GM19043 (cell line): ENCODE data around the gene UQCRQ.

ENCODE experiments used
- ATAC-seq: cut with Tn5 transposase; IDR thresholded peaks from one replicate; pipeline ENCODE4 v1.9.1; 2021; ENCODE audit warnings: low read depth; ENCODE audit not compliant: unreplicated experiment

UQCRQ gene

GRCh38 chr5:132898094-132898493 is 31.7 kb downstream of the UQCRQ start:
- ATAC-seq, result no peak

GRCh38 chr5:132901036-132901435 is 34.6 kb downstream of the UQCRQ start:
- no peak for ATAC-seq

- no peak for ATAC-seq
These were observed 35.3 kb downstream of the UQCRQ start for GRCh38 chr5:132901730-132902129.

GRCh38 chr5:132905938-132906337 is 39.5 kb downstream of the UQCRQ start:
- ATAC-seq, result no peak

- no peak for ATAC-seq
These were observed 40.7 kb downstream of the UQCRQ start for GRCh38 chr5:132907161-132907560.

- no peak for ATAC-seq
These were observed 43.3 kb downstream of the UQCRQ start for GRCh38 chr5:132909702-132910101.

- ATAC-seq, result no peak
These were observed 49.2 kb downstream of the UQCRQ start for GRCh38 chr5:132915681-132916080.

- no peak for ATAC-seq
These were observed 49.6 kb downstream of the UQCRQ start for GRCh38 chr5:132916086-132916485.
